ENCODE measurements around the gene PYM1. TPM values are rescaled to one million over a fixed set of nuclear protein-coding genes. Genes with fewer than 3 reads are reported as not detected.

The PYM1 gene
- total RNA-seq, 4 donors from 2014 or later, result 24.2 to 29.5 (median 26.7) TPM

GRCh38 chr12:55930771-55931316, 3.1 kb upstream of the PYM1 start, which contains the start of gene DGKA:
DGKA (plus strand) TSS chr12:55931162; CDS start chr12:55936504, 5,342 bp downstream.
- peak within 1 kb of the TSS; percentile 86 to 97 (median 88) for H3K27ac ChIP-seq (replicated peaks in 1 of 4)
- no peaks in the 10 kb centered on the region for H3K9me3 ChIP-seq
- intact Hi-C loops (cut with DNase I), result loop anchor here (5.0 kb wide), 1 partner anchor 36 kb away; the partner anchor contains the start of genes CDK2 and PMEL
- H3K4me3 ChIP-seq, result peak within 1 kb of the TSS; percentile 67 to 82 (median 76)
- WGBS, result 39% methylated on average over 3 of the region's 3 CpGs
- H3K4me1 ChIP-seq, result peaks cover 40 to 82% (median 66%) of the 10 kb centered on the region in 4 donors
- no peaks in the 10 kb centered on the region for H3K36me3 ChIP-seq
- TF ChIP-seq POLR2AphosphoS5 (IDR thresholded peaks at IDR 0.05) (peak in 1 of 2 donors; percentile 32), CTCF (IDR thresholded peaks at IDR 0.05) (peak; percentile 39 to 59 (median 49)), POLR2A (IDR thresholded peaks at IDR 0.05; ENCODE audit: low read depth) (no peak)
- no peak for DNase-seq (ENCODE audit: extremely low spot score)
- no peaks in the 10 kb centered on the region for H3K27me3 ChIP-seq

- WGBS, result 57% methylated on average over 7 of the region's 8 CpGs
- H3K27me3 ChIP-seq, result no peaks in the 10 kb centered on the region
- no peak for TF ChIP-seq CTCF (IDR thresholded peaks at IDR 0.05)
- no peak for TF ChIP-seq POLR2A (IDR thresholded peaks at IDR 0.05; ENCODE audit: low read depth)
- no peak for TF ChIP-seq POLR2AphosphoS5 (IDR thresholded peaks at IDR 0.05)
- TF ChIP-seq EP300 (IDR thresholded peaks at IDR 0.05), result no peak
- H3K27ac ChIP-seq (replicated peaks in 1 of 4), result peak overlapping the region; percentile 10 to 97 (median 94)
- H3K36me3 ChIP-seq, result no peaks in the 10 kb centered on the region
- intact Hi-C loops (cut with DNase I), result loop anchor here (5.0 kb wide), 1 partner anchor 102 kb away; the partner anchor contains the start of gene DNAJC14
- H3K4me1 ChIP-seq, result peaks cover 41 to 77% (median 65%) of the 10 kb centered on the region in 4 donors
- no peak for DNase-seq (ENCODE audit: extremely low spot score)
- no peaks in the 10 kb centered on the region for H3K9me3 ChIP-seq
- no peak overlapping the region for H3K4me3 ChIP-seq
These were observed 1.7 kb upstream of the PYM1 start for GRCh38 chr12:55929306-55929791.

DNA sequence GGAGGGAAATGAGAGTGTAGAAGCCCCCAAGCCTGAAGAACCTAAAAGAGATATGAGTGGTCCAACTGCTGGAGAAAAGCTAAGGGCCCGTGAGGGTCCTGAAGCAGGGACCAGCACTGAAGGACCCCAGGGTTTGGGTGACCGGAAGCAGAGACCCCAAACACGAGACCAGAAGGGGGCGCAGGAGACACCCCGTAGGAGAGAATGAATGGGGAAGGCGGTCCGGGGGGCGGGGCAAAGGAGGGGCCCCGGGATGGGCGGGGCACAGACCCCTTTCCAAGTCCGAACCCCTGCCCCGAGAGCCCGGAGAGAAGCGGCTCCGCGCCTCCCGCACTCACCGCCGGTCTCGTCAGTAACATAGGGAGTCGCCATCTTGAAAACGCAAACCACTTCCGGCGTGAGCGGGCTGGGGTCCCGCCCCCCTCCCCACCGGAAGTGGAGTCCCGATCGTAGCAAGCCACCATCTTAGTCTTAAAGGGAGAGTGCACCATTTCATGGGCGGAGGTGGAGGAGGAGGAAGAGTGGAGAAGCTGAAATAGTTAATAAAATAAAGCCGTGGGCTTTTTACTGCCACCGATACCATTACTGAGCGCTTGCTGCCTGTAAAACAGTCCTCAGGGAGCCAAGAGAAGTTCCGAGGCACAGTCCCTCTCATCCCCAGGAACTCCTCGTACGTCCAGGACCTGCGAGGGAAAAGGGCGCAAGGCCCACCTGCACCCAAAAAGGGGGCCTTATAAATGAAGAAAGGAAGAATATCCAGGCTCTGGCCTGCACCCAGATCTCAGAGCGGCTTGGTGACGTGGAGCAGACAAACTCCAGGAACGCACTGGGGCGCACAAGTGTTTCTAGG, 731 bp downstream of the PYM1 start:
- Histone ChIP-seq H3K4me1 (peaks cover 32 to 58% (median 49%) of the 10 kb centered on the region in 4 donors), H3K36me3 (peaks cover 0 to 19% (median 11%) of the 10 kb centered on the region in 4 donors), H3K4me3 (peak overlapping the region; percentile 79 to 90 (median 89)), H3K27ac (replicated peaks in 1 of 4) (peak overlapping the region; percentile 92 to 98 (median 96)), H3K27me3 (no peaks in the 10 kb centered on the region), H3K9me3 (no peaks in the 10 kb centered on the region)
- intact Hi-C loops (cut with DNase I), result loop anchor here (5.0 kb wide), 1 partner anchor 100 kb away; the partner anchor contains the start of gene DNAJC14
- 1% methylated on average over 40 of the region's 42 CpGs for WGBS
- no peak for TF ChIP-seq EP300 (IDR thresholded peaks at IDR 0.05)
- peak; percentile 66 to 68 for TF ChIP-seq POLR2AphosphoS5 (IDR thresholded peaks at IDR 0.05)
- TF ChIP-seq POLR2A (IDR thresholded peaks at IDR 0.05; ENCODE audit: low read depth), result no peak
- TF ChIP-seq CTCF (IDR thresholded peaks at IDR 0.05), result peak; percentile 70 to 82 (median 81)
- peak; percentile 98 for DNase-seq (ENCODE audit: extremely low spot score)

DNA sequence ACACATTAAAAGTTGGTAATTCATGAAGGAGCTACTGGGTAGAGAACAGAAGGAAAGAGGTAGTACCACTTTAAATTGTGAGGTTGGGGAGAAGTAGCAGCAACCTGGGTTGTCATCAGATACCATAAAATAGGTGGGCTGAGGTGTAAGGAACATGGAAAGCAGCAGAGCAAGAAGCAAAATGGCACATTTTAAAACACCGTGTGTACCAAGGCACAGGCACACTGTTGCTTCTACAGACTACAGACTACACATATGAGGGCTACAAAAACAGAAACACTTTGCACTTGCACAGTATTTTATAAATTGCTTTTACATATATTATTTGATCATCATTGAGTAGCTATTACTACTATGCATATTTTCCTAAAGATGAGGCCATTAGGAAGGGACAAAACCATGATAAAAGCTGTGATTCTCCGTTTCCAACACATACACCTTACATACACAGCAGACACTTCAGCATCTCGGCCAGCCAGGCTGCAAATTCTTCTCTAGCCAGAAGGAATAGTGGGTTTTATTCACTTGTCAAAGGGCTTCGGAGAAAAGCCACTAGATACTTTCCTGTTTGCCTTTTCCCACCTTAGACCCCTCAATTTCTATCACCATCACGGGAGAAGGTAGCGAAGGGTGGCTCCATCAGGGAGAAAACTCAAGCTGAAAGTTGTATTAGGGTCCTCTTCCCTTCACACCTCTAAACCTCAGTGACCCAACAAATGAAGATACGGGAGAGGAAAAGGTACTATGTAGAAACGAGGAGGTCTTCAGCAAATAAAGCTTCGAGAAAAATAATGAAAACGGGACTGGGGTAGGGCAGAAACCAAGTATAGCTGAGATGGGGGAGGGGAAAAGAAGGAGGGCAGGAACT, 1.6 kb downstream of the PYM1 start:
- TF ChIP-seq EP300 (IDR thresholded peaks at IDR 0.05) (no peak), POLR2A (IDR thresholded peaks at IDR 0.05; ENCODE audit: low read depth) (no peak), POLR2AphosphoS5 (IDR thresholded peaks at IDR 0.05) (no peak), CTCF (IDR thresholded peaks at IDR 0.05) (no peak)
- H3K27ac ChIP-seq (replicated peaks in 1 of 4), result peak overlapping the region; percentile 92 to 98 (median 96)
- intact Hi-C loops (cut with DNase I), result loop anchor here (5.0 kb wide), 1 partner anchor 99 kb away; the partner anchor contains the start of gene DNAJC14
- H3K4me1 ChIP-seq, result peaks cover 27 to 62% (median 52%) of the 10 kb centered on the region in 4 donors
- H3K4me3 ChIP-seq, result peak overlapping the region; percentile 79 to 90 (median 89)
- WGBS, result 15% methylated on average over 10 of the region's 10 CpGs
- H3K9me3 ChIP-seq, result no peaks in the 10 kb centered on the region
- DNase-seq (ENCODE audit: extremely low spot score), result no peak
- H3K36me3 ChIP-seq, result peaks cover 0 to 23% (median 14%) of the 10 kb centered on the region in 4 donors
- H3K27me3 ChIP-seq, result no peaks in the 10 kb centered on the region
